Frontal cortex (tissue), 4 donors: ENCODE results near the gene DAB2. TPM values are rescaled to one million over a fixed set of nuclear protein-coding genes. Genes with fewer than 3 reads are reported as not detected.
A peak's percentile ranks its signal among the peaks of the same experiment; 100 is the strongest.

Experiments
- DNase-seq, 2 donors: peaks; one replicate each; pipeline ENCODE4 v3.0.0; 2012; ENCODE audit warnings: low spot score in 2 of 2
- FAIRE-seq: peaks from 2 replicates; lab custom pipeline; 2012; peaks lifted over from hg19 to GRCh38; lab: Jason Lieb, UNC
- total RNA-seq: library from RNA; depleted of rRNA; stranded (reverse); fragments of >200 nt; gene quantifications from one replicate; pipeline ENCODE4 v1.2.3, GENCODE V29; 2014
- donor health status: control.
- donor health status: control.
- donor health status: control.

The DAB2 gene
- total RNA-seq = 8.6 TPM

- DNase-seq (peak; percentile 22 to 62), FAIRE-seq (no peak)
Observed at GRCh38 chr5:39424736-39425637, at the start of gene DAB2. Gene DAB2, minus strand, starts transcription at chr5:39424980. Its CDS starts 30,660 bp downstream, at chr5:39394320.

- FAIRE-seq = no peak
- DNase-seq = no peak
Observed at GRCh38 chr5:39473156-39473775, 48.5 kb upstream of the DAB2 start.

GRCh38 chr5:39471836-39472508 is 47.2 kb upstream of the DAB2 start:
- no peak for FAIRE-seq
- DNase-seq = no peak

DNA sequence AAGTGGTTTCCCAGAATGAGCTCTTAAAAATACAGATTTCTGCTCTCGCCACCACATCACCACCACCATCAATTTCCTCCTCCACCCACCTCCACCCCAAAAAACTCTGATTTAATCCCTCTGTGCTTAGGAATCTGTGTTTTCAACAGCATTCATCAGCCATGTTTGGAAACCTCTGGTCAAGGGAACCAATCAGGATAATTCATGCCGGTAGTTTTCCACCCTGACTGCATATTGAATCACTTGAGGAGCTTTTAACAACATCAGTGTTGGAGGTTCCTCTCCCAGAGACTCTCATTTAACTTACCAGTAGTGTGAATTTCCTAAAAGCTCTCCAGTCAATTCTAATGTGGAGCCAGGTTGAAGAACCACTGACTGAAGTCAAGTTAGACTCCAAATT is 46.0 kb upstream of the DAB2 start:
- DNase-seq (no peak), FAIRE-seq (no peak)

- DNase-seq (no peak), FAIRE-seq (no peak)
Observed at GRCh38 chr5:39469777-39470415, 45.1 kb upstream of the DAB2 start.

DNA sequence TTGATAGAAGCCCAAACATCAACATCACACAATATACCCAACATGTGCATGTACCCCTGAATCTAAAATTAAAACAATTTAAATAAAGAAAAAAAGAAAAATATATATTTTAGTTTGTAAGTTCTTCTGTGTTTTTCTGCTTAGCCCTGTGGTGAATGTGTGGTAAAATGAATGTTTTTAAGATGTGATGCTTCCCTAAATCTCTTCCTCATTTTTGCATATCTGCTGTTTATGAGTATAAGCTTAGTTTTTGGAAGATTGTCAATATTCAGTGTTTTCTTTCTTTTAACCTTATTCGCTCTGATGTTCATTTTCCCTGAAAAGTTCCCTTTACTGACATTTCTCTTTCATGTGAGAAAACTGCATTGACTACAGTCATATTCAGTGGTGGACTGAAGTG is 44.4 kb upstream of the DAB2 start:
- no peak for FAIRE-seq
- no peak for DNase-seq

DNA sequence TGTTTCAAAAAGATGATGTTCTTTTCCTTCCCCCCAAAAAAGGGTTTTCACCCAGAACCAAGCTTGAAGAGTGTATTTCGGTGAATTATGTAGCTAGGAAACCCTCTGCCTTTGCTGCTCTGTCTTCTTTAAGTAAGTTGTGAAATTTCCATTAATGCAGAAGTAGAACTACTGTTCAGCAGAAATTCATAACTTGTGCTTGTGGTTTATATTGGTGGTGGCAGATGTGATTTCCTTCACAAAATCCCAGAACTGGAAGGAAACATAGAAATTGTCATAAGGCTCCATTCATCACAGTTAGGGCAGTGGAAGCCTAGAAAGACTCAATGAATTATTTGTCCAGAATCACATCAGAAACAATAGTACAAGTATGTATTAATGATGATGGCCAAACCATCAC is 42.1 kb upstream of the DAB2 start:
- no peak for FAIRE-seq
- no peak for DNase-seq

DNA sequence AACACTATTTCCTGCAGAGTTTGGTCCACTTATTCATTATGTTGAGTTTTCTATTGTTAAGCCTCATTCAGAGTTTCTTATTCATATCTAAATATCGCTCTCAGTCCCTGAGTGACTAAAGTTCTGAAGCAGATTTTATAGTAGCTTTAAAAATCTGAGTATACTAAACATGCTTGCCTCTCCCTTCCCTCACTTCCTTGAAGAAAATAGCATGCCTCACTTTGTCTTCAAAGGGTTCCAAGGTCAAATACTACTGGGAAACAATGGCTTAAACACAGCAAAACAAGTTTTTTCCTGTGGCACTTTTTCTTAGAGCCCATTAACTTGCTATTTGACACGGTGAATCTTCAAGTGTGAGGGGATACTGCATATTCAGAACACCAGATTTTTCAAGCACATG is 41.1 kb upstream of the DAB2 start:
- DNase-seq (no peak), FAIRE-seq (no peak)

GRCh38 chr5:39465097-39465496 is 40.3 kb upstream of the DAB2 start:
- FAIRE-seq (no peak), DNase-seq (no peak)

DNA sequence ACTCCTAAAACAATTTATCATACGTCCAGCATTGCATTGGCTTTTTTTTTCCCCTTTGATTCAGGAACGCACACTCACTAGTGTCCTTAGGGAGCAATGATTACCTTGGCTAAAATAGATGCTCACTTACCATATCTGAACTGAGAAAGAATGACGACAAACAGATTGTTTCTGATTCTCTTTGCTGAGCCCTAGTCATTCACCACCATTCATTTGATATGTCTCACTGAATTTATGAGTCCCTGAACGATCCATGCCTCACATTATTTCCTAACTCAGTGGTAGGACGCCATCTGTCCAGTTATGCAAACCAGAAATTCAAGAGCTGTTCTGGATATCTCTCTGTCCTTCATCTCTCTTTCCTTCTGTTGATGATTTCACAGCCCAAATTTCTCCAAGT is 39.3 kb upstream of the DAB2 start:
- FAIRE-seq = no peak
- no peak for DNase-seq

DNA sequence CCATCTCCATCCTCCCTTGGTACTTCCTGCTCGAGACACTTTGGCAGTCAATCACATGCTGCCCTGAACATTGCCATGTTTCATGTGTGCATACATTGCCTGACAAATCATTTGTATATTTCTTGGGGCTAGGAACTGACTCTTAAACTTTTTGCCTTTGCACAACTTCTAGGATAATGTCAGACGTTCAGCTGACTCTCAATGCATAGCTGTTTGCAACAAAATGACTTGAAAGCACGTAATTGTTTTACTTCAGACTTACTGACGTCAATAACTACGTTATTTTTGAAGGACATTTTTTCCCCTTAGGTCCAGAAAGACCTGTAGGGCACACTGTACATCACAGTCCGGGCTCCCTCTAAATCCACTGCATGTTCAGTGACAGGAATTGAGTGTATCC is 37.4 kb upstream of the DAB2 start:
- FAIRE-seq (no peak), DNase-seq (no peak)

DNA sequence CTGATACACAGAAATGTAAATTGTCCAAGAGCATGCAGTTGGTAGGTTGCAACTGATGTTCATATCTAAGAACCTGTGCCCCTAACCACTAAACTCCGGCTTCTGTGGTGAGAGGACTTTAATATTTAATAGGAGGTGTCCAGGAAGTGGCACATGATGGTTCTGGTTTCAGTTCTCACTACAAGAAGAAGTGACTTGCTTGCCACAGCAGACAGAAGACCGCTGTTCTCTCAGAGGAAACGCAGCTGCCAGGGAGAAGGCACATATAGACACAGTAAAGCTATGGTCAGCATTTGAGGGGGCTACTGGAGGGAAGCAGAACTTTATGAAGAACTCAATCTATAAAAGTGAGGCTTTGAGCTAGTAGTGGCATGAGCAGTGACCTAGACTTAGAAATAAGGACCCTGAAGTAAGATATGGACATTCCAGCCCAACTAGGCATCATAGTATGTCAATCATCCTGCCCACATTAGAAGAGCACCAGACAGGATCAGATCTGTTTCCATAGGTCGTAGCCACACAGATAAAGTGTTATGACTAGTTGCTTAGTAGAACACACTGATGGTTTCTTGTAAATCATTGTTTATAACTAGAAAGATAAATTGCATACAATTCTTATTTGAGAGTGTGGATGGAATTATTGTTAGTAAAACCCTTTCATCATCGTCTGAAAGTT is 36.4 kb upstream of the DAB2 start:
- FAIRE-seq (no peak), DNase-seq (no peak)

DNA sequence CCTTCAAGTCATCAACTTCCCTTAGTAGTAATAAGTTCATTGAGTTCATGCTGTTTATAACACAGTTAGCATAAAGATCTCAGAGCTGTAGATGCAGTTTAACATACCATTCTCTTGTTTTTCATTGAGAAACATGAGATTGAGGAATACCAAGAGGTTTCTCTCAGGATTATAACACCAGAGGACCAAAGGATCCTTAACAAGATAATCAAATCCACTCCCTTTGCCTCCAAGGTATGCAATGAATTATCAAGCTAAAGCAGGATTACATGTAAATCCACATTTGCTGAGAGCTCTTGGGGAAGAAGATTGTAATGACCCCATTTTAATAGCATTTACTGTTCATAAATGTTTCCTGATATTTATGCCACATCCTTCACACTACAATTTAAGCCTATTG is 35.1 kb upstream of the DAB2 start:
- DNase-seq (no peak), FAIRE-seq (no peak)

DNA sequence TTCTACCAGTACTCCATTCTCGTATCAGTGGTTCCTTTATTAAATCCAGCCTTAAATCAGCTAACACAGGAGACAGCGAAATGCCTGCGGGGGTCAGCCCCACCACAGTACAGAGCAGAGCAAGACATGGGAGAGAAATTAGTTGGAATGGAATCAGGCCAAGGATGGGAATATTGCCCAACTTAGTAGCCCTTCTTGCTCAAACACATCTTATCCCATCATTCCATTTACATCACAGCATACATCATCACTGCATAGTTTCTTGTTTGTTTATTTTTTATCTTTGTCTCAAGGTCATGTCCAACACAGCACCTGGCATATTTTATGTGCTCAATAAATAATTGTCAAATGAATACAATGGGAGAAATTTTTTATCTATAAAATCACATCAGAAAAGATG is 34.3 kb upstream of the DAB2 start:
- DNase-seq (no peak), FAIRE-seq (no peak)

DNA sequence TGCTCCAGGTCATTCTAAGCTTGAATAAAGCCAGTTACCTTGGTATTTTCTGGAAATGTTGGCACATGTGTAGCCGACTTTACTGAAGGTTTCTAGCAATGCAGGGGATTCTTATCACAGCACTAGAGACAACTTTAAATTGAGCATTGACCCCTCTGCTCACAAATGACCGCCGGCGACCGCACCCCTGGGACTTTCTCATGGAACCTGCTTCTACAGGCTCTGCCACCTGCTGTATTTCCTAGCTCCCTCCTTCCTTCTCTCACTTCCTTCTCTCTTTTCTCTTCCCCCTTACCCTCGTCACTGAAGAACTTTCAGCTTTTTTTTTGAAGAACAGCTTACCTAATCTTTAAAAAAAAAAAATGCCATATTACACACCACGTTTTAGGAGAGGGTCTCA is 30.9 kb upstream of the DAB2 start:
- no peak for DNase-seq
- FAIRE-seq = no peak

GRCh38 chr5:39453606-39454005 is 28.8 kb upstream of the DAB2 start:
- FAIRE-seq = no peak
- no peak for DNase-seq

GRCh38 chr5:39452846-39453245 is 28.1 kb upstream of the DAB2 start:
- DNase-seq = no peak
- no peak for FAIRE-seq

DNA sequence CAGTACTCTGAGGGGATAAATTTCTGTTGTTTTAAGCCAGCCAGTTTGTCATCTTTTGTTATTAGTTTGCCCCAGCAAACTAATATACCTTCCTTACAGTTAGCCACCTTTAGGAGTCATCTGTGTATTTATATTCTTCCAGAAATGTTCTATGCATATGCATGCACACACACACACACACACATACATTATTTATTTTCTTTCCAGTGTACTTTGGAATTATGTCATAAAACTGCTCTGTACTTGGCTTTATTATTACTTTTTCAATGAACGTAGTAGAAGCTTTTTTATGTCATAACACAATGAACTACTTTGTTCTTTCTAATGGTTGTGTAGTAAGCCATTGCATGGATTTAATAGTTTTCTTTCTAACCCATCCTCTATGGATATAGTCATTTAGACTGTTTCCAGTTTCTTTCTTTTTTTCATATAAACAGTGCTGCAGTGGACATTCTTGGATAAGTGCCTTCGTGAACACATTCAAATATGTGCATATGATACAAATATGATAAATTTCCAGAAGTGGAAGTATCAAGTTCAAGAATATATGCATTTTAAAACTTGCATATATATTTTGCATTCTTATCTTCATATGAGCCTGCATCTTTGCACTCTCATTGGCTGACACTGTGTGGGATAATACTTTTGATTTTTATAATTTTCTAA is 26.6 kb upstream of the DAB2 start:
- FAIRE-seq (no peak), DNase-seq (no peak)

DNA sequence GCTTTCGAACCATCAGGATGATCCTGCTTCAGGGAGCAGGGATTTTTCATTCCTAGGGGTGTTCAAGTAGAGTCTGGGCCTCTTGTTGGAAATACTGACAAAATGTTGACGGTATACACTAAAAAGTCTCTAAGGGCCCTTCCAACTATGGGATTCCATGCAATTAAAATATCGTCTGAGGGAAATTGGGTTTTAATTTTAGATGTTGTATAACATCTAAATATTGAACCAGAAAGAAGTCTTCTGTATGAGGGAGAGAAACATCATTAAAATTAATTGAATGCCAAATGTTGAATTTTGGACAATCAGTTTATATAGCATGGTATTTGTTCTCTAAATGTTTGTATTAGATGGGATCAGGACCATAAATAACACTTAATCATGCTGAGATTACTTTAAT is 25.7 kb upstream of the DAB2 start:
- FAIRE-seq = no peak
- no peak for DNase-seq
